ENCODE results near the gene APBB1.
"Not testable (repeated sequence)": the region's sequence is repeated elsewhere in the genome, so short reads cannot be mapped to it uniquely, and the experiment has no call there.

APBB1 gene

DNA sequence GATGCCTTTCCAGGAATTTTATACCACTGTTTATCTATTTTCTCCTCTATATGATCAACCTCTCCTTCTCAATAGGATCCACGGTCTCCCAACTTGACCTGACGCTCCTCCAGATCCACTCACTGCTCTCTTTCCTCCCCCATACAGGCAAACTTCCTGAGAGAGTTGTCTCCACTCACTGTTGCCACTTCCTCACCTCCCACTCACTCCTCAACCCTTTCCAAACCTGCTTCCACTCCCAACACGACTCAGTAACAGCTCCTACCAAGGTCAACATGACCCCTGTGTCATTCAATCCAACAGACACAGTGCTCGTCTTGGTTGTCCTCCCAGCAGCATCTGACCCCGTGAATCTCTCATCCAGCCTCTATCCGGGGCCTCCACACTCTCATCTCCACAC lies 3.1 kb downstream of the APBB1 start:
- no peak for DNase-seq

DNA sequence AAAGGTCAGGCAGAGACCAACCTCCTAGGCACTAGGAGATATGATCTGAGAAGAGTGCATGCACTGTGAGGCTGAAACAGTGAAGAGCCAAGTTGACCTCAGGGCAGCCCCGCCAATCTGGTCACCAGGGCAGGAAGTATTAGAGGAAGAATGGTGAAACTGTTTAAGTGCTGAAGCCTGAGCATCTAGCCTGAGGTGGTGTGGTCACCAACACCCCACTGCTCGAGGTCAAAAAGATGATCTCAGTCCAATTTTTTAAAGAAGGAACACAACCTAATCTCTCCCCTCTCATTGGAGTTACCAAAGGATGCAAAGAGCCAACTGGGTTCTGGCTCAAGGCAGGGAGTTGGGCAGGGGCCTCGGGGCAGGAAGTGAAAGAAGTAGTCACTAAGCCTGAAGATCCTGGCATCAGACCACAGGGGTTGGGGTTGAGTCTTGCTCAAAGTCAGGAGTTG lies 4.0 kb downstream of the APBB1 start:
- DNase-seq = no peak

- no peak for DNase-seq
Observed at GRCh38 chr11:6413791-6414201, 5.1 kb downstream of the APBB1 start.

DNA sequence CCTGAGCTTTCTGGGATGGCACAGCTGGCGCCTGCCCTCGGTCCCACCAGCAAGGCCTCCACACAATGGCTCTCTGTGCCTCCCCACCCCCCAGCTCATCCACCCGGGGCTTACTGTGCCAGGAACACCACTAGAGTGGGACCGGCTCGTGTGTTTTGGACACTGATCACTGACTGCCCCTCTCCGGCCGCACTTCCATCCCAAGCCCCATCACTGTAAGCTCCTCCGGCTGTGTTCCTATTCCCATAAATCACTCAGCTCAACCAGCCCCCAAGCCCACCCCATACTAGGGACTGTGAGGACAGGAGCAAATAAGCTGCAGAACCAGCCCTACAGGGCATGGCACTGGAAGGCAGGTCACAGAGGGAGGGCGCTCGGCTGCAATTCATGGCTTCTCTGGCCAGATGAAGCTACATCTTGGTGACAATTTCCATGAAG lies 7.3 kb downstream of the APBB1 start:
- DNase-seq = no peak

DNA sequence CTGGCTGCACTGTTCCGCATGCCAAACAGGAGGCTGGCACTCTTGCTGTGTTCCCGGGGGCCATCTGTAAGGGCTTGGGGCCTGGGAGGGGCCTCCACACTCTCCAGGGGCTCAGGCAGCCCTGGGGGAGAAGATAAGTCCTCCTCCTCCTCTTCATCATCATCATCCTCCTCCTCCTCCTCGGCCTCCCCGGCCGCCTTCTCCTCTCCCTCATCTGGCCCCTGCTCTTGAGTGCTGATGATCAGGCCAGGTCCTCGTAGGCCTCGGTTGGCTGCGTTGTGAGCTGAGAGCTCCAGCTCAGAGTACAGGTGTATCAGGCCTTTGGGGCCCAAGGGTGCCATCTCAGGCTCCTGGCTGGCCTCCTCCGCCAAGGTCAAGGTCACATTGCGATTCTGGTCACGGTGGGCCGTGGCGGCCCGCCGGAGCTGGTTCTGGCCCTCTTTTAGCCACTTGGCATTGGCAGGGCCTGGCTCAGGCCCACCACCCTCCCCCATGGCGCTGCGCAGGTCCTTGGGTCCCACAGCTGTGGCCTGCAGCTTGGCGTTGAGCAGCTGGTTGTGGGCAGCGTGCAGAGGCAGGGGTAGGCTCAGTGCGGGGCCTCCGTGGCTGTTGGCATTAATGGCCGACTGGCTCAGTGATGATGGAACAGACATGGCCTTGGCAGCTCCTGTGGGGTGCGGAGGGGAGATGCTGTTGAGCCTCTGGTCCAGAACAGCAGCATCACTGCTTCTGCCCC lies 8.0 kb downstream of the APBB1 start:
- DNase-seq = no peak

DNA sequence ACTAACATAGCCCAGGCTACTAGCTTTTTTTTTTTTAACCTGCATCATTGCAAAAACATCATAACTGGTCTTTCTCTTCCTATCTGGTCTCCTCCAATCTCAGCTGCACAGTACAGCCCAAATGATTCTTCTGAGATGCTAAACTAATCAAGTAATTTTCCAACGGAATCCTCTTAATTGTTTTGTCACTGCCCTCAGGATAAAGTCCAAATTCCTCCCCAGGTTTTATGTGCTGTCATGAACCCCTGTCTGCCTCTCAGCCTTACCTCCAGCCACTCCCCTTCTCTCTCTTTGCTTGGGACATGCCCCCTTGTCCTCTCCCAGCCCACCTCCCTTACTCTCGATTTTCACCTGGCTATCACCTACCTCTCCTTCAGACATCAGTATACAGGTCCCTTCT lies 12.5 kb downstream of the APBB1 start:
- DNase-seq = no peak

GRCh38 chr11:6405846-6406245 lies 13.0 kb downstream of the APBB1 start:
- DNase-seq = no peak

- no peak for DNase-seq
Observed at GRCh38 chr11:6405052-6405667, 13.7 kb downstream of the APBB1 start.

DNA sequence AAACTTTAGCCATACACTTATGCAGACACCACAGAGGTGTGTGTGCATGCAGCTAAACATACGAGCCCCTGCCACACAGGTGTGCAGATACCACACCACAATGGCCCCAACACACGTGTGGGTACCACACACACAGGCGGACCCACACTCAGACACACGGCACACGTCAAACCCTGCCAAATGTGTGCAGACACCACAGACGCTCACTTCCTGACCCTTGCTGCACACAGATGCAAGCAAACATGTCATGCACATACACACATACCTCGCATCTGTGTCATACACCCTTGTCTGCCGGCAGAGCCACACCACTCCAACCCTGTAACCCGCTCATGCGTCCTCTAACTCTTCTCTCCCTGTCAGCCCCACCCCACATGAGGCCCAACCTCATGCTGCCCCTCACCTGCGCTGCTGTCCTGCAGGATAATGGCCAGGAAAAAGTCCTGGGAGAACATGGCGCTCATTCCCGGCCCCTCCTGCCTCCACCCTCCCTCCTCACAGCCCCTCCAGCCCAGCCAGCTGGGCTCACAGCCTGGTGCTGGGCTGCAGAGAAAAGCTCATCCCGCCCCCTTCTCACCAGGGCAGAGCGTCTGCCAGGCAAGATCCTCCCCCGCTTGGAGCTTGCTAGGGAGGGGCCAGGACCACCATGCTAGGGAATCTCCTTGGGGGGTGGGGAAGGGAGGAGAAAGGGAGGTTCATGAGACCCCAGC lies 14.4 kb downstream of the APBB1 start:
- no peak for DNase-seq

- no peak for DNase-seq
Observed at GRCh38 chr11:6403539-6403938, 15.4 kb downstream of the APBB1 start.

GRCh38 chr11:6402561-6402981 lies 16.3 kb downstream of the APBB1 start:
- DNase-seq = no peak

GRCh38 chr11:6402061-6402470 lies 16.8 kb downstream of the APBB1 start:
- DNase-seq = no peak

- no peak for DNase-seq
Observed at GRCh38 chr11:6401464-6401863, 17.4 kb downstream of the APBB1 start.

DNA sequence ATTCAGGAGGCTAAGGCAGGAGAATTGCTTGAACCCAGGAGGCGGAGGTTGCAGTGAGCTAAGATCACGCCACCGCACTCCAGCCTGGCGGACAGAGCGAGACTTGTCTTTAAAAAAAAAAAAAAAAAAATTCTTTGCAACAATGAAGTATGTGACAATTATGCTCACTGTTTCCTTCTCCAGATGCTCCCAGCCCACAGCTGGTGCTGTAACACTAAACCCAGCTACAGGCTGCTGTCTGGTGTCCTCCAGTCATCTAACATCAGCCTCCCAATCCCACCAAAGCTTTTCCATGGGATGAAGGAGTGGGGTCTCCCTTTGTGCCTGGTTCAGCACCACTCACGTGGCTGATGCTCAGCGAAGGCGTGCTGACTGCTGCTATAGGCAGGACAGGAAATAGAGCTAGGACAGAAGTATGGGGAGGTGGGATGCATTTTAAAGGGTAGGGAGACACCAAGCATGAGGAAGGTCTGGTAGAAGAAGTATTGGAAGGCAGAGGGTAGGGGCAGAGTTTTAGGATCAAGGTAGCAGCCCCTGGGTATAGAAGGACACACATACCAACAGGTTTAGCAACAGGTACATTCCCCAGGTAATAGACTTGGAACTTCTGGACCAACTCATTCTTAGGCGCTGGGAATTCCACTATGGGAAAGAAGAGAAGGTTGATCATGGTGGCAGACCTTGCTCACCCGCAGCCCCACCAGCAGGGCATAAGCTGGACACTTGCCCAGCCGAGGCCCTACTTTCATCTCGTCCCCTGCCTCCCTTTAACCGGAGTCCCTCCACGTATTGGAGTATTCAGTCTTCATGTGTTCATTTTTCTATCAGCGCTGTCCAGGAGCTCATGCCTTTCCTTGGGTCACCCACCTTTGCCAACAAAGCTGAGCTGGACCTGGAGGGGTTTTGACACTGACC lies 18.2 kb downstream of the APBB1 start:
- no peak for DNase-seq

- no peak for DNase-seq
Observed at GRCh38 chr11:6397636-6398035, 21.3 kb downstream of the APBB1 start.

- DNase-seq = no peak
Observed at GRCh38 chr11:6397156-6397555, 21.7 kb downstream of the APBB1 start.

- no peak for DNase-seq
Observed at GRCh38 chr11:6395470-6396060, 23.3 kb downstream of the APBB1 start.

- no peak for DNase-seq
Observed at GRCh38 chr11:6393989-6394670, 24.8 kb downstream of the APBB1 start.

GRCh38 chr11:6392251-6392650 lies 26.6 kb downstream of the APBB1 start:
- DNase-seq = not testable (repeated sequence)

GRCh38 chr11:6391537-6392134 lies 27.3 kb downstream of the APBB1 start:
- DNase-seq = no peak

DNA sequence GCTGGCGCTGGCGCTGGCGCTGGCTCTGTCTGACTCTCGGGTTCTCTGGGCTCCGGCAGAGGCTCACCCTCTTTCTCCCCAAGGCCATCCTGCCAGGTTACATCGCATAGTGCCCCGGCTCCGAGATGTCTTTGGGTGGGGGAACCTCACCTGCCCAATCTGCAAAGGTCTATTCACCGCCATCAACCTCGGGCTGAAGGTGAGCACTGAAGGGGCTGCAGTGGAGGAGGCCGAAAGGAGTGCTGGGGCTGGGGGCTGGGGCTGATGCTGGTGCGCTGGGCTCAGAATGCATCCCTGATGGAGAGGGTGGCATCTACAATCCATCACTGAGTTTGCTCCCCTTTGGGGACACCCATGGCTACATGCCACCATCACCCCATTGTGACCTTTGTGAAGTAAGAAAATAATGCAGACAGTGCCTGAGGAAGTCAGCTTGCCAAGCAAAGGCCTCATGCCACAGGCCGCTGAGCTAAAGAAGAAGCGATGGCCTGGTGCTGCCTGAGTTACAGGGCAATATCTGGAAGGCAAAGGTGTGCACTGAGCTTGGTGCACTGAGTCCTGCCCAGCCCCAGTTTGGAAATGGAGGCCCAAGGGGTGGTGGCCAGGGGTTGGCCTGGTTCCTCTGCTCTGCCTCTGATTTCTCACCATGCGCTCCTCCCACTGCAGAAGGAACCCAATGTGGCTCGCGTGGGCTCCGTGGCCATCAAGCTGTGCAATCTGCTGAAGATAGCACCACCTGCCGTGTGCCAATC lies 28.0 kb downstream of the APBB1 start:
- DNase-seq = no peak

Measured in NCI-H1048 (cell line).